ENCODE results near the gene UBAC2.

UBAC2 gene

GRCh38 chr13:99257291-99257690, 56.6 kb downstream of the UBAC2 start:
- POLR2A ChIA-PET: no interaction called here
- TF ChIP-seq FOXK2 (IDR thresholded peaks at IDR 0.05): no peak
- no peak for TF ChIP-seq CTBP1 (IDR thresholded peaks at IDR 0.05; ENCODE audit: borderline replicate concordance)
- no peak for TF ChIP-seq SP1 (IDR thresholded peaks at IDR 0.05)
- TF ChIP-seq ARNT (IDR thresholded peaks at IDR 0.05): no peak
- TF ChIP-seq LEF1 (IDR thresholded peaks at IDR 0.05; ENCODE audit: borderline replicate concordance): no peak
- no peak for TF ChIP-seq SUZ12 (IDR thresholded peaks at IDR 0.05)
- no peak for TF ChIP-seq FOXM1 (IDR thresholded peaks at IDR 0.05; ENCODE audit: borderline replicate concordance)
- TF ChIP-seq ELF4 (IDR thresholded peaks at IDR 0.05): no peak
- TF ChIP-seq L3MBTL2 (conservative IDR thresholded peaks at IDR 0.05): no peak
- no peak for TF ChIP-seq HDGF (IDR thresholded peaks at IDR 0.05; ENCODE audit: borderline replicate concordance)
- no peak for TF ChIP-seq ZNF384 (IDR thresholded peaks at IDR 0.05)
- TF ChIP-seq TARDBP (IDR thresholded peaks at IDR 0.05): no peak
- no peak for TF ChIP-seq PKNOX1 (IDR thresholded peaks at IDR 0.05)
- TF ChIP-seq FOXA1 (IDR thresholded peaks at IDR 0.05): no peak
- no peak for TF ChIP-seq BHLHE40 (IDR thresholded peaks at IDR 0.05; ENCODE audit: borderline replicate concordance)
- no peak for TF ChIP-seq NFRKB (IDR thresholded peaks at IDR 0.05)
- DNase-seq (ENCODE audit: extremely low spot score): no peak
- CTCF ChIA-PET: interaction anchor here (0.6 kb wide), 1 partner anchor 192 kb away, joined by 3 read pairs; no protein-coding TSS in a partner anchor

- ChIA-PET POLR2A (interaction anchor here (1.0 kb wide), 1 partner anchor 58 kb away, joined by 4 read pairs; the partner anchor contains the start of gene UBAC2), CTCF (no interaction called here)
- TF ChIP-seq FOXK2 (IDR thresholded peaks at IDR 0.05) (no peak), ZNF384 (IDR thresholded peaks at IDR 0.05) (no peak), ELF4 (IDR thresholded peaks at IDR 0.05) (no peak)
- DNase-seq (ENCODE audit: extremely low spot score): no peak
Observed at GRCh38 chr13:99258210-99258860, 57.7 kb downstream of the UBAC2 start, which contains the start of gene GPR18. GPR18 (minus strand) TSS chr13:99258379; CDS start chr13:99255872, 2,507 bp downstream.

GRCh38 chr13:99258946-99259345, 58.3 kb downstream of the UBAC2 start:
- ChIA-PET POLR2A (no interaction called here), CTCF (no interaction called here)
- no peak for DNase-seq (ENCODE audit: extremely low spot score)
- no peak for TF ChIP-seq LEF1 (IDR thresholded peaks at IDR 0.05; ENCODE audit: borderline replicate concordance)
- TF ChIP-seq L3MBTL2 (conservative IDR thresholded peaks at IDR 0.05): no peak
- TF ChIP-seq CTBP1 (IDR thresholded peaks at IDR 0.05; ENCODE audit: borderline replicate concordance): no peak
- TF ChIP-seq ZNF384 (IDR thresholded peaks at IDR 0.05): no peak
- TF ChIP-seq PKNOX1 (IDR thresholded peaks at IDR 0.05): no peak
- no peak for TF ChIP-seq BHLHE40 (IDR thresholded peaks at IDR 0.05; ENCODE audit: borderline replicate concordance)
- TF ChIP-seq TARDBP (IDR thresholded peaks at IDR 0.05): no peak
- TF ChIP-seq FOXK2 (IDR thresholded peaks at IDR 0.05): no peak
- TF ChIP-seq FOXM1 (IDR thresholded peaks at IDR 0.05; ENCODE audit: borderline replicate concordance): no peak
- no peak for TF ChIP-seq NFRKB (IDR thresholded peaks at IDR 0.05)
- no peak for TF ChIP-seq HDGF (IDR thresholded peaks at IDR 0.05; ENCODE audit: borderline replicate concordance)
- TF ChIP-seq FOXA1 (IDR thresholded peaks at IDR 0.05): no peak
- TF ChIP-seq ELF4 (IDR thresholded peaks at IDR 0.05): no peak

GRCh38 chr13:99260216-99260615, 59.6 kb downstream of the UBAC2 start:
- ChIA-PET CTCF (no interaction called here), POLR2A (no interaction called here)
- DNase-seq (ENCODE audit: extremely low spot score): no peak
- no peak for TF ChIP-seq ARNT (IDR thresholded peaks at IDR 0.05)
- no peak for TF ChIP-seq FOXK2 (IDR thresholded peaks at IDR 0.05)
- no peak for TF ChIP-seq HDGF (IDR thresholded peaks at IDR 0.05; ENCODE audit: borderline replicate concordance)
- no peak for TF ChIP-seq BHLHE40 (IDR thresholded peaks at IDR 0.05; ENCODE audit: borderline replicate concordance)
- TF ChIP-seq NFRKB (IDR thresholded peaks at IDR 0.05): no peak
- TF ChIP-seq ZNF384 (IDR thresholded peaks at IDR 0.05): no peak
- no peak for TF ChIP-seq TARDBP (IDR thresholded peaks at IDR 0.05)
- TF ChIP-seq CTBP1 (IDR thresholded peaks at IDR 0.05; ENCODE audit: borderline replicate concordance): no peak
- no peak for TF ChIP-seq FOXM1 (IDR thresholded peaks at IDR 0.05; ENCODE audit: borderline replicate concordance)
- no peak for TF ChIP-seq L3MBTL2 (conservative IDR thresholded peaks at IDR 0.05)
- no peak for TF ChIP-seq FOXA1 (IDR thresholded peaks at IDR 0.05)
- TF ChIP-seq SP1 (IDR thresholded peaks at IDR 0.05): no peak
- no peak for TF ChIP-seq SUZ12 (IDR thresholded peaks at IDR 0.05)
- no peak for TF ChIP-seq PKNOX1 (IDR thresholded peaks at IDR 0.05)
- no peak for TF ChIP-seq ELF4 (IDR thresholded peaks at IDR 0.05)
- no peak for TF ChIP-seq LEF1 (IDR thresholded peaks at IDR 0.05; ENCODE audit: borderline replicate concordance)

GRCh38 chr13:99261059-99261458, 60.4 kb downstream of the UBAC2 start:
- DNase-seq (ENCODE audit: extremely low spot score): no peak
- no peak for TF ChIP-seq SUZ12 (IDR thresholded peaks at IDR 0.05)
- no peak for TF ChIP-seq PKNOX1 (IDR thresholded peaks at IDR 0.05)
- TF ChIP-seq TARDBP (IDR thresholded peaks at IDR 0.05): no peak
- no peak for TF ChIP-seq HDGF (IDR thresholded peaks at IDR 0.05; ENCODE audit: borderline replicate concordance)
- TF ChIP-seq BHLHE40 (IDR thresholded peaks at IDR 0.05; ENCODE audit: borderline replicate concordance): no peak
- no peak for TF ChIP-seq NFRKB (IDR thresholded peaks at IDR 0.05)
- TF ChIP-seq LEF1 (IDR thresholded peaks at IDR 0.05; ENCODE audit: borderline replicate concordance): no peak
- TF ChIP-seq ARNT (IDR thresholded peaks at IDR 0.05): no peak
- no peak for TF ChIP-seq CTBP1 (IDR thresholded peaks at IDR 0.05; ENCODE audit: borderline replicate concordance)
- TF ChIP-seq FOXM1 (IDR thresholded peaks at IDR 0.05; ENCODE audit: borderline replicate concordance): no peak
- TF ChIP-seq FOXA1 (IDR thresholded peaks at IDR 0.05): no peak
- CTCF ChIA-PET: no interaction called here
- POLR2A ChIA-PET: no interaction called here
